ENCODE data around the gene GPC4. TPM values are rescaled to one million over a fixed set of nuclear protein-coding genes. Genes with fewer than 3 reads are reported as not detected.

Gene GPC4
- total RNA-seq, 1 experiment from 2014 or later: 7.6 TPM

DNA sequence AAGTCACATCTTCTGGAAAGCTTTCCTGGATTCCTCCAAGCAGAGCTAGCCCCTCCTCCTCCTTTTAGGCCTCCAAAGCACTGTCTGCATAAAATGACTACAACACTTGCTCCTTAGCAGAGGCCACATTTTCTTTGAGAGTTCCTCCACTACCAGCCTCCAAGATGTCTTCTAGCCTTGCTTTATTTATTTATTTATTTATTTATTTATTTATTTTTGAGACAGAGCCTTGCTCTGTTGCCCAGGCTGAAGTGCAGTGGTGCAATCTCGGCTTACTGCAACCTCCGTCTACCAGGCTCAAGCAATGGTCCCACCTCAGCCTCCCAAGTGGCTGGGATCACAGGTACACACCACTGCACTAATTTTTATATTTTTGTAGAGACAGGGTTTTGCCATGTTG is 4.6 kb upstream of the GPC4 start:
- Histone ChIP-seq H3K27me3 (no peaks in the 10 kb centered on the region), H3K4me1 (no peaks in the 10 kb centered on the region), H3K4me3 (no peak overlapping the region), H3K27ac (no peak overlapping the region), H3K9me3 (replicated peaks) (no peaks in the 10 kb centered on the region), H3K36me3 (no peaks in the 10 kb centered on the region)
- no peak for DNase-seq

DNA sequence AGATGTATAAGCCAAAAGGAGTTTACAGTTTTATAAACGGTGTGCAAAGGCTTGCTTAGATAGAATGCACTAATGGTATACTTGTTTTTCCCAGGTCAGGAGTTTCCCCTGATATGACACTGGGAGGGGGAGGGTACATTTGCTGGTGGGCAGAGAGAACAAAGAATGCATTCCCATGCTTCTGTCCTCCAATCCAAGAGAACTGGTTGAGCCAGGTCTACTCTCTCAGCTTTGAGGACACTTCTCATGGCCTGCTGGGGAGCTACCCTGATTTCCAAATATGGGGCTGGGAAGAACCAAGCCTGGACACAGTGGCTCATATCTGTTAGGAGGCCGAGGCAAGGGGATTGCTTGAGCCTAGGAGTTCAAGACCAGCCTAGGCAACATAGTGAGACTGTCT is 3.3 kb upstream of the GPC4 start:
- Histone ChIP-seq H3K27me3 (no peaks in the 10 kb centered on the region), H3K4me3 (no peak overlapping the region), H3K36me3 (no peaks in the 10 kb centered on the region), H3K27ac (no peak overlapping the region), H3K9me3 (replicated peaks) (no peaks in the 10 kb centered on the region), H3K4me1 (no peaks in the 10 kb centered on the region)
- DNase-seq: no peak

DNA sequence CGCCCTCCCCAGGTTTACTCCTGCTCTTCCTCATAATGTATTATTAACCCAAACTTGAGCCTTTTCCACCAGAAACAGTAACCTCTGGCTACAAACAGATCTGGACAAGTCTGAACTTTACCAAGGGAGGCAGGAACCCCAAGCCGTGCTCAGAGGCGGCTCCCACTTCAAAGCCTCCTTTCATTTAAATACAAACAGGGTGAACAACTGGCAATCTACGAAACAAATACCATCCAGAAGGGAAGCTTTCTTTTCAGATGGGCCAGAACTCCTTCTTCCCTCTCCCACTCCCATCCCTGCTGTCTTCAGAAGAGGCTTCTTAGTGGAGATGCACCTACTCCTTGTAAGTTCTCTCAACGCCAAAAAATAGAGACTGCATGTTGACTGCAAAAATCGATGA is 2.1 kb upstream of the GPC4 start:
- H3K36me3 ChIP-seq: no peaks in the 10 kb centered on the region
- H3K9me3 ChIP-seq (replicated peaks): no peaks in the 10 kb centered on the region
- no peaks in the 10 kb centered on the region for H3K27me3 ChIP-seq
- H3K27ac ChIP-seq: no peak overlapping the region
- H3K4me1 ChIP-seq: peaks cover 3% of the 10 kb centered on the region
- no peak for DNase-seq
- no peak overlapping the region for H3K4me3 ChIP-seq

DNA sequence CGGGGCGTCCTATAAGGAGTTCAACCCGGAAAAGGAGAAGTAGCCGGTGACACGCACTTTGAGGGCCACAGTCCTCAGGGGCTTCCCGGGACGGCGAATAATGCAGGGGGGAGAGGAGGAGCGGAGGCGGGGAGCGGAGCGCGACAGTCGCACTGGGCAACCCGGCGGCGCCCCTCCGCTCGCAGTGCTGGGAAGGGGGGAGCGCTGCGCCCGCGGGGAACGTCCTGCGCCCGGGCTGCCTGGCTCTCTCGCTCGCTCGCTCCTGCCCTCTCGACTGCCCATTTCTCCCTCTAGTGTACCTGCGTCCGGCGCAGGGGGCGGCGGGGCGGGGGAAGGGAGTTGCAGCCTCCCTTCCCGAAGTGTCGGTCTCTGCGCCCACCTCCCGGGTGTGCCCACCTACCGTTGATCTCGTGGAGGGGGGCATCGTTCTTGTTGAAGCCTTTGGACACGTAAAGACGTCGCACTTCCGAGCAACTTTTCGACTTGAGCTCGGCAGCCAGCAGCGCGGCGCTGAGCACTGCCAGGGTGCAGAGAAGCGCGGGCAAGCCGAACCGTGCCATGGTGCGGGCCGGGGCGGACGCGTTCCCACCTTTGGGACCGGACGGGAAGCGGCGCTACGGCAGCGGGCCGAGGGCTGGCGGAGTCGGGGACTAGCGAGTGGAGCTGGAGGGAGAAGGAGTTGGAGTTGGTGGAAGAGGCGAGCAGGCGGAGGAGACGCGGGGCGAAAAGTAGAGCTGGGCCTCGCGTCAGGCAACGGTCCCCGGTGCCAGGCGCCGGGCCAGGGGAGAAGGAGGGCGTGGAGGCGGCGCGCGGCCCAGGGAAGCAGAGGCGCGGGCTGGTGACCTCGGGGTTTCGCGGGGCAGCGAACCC is 648 bp downstream of the GPC4 start:
- peaks cover 9% of the 10 kb centered on the region for H3K4me1 ChIP-seq
- peak overlapping the region; percentile 60; the same call in 1 of the 2 replicates for H3K27ac ChIP-seq
- H3K4me3 ChIP-seq: peak overlapping the region; percentile 83
- H3K9me3 ChIP-seq (replicated peaks): no peaks in the 10 kb centered on the region
- no peaks in the 10 kb centered on the region for H3K27me3 ChIP-seq
- no peaks in the 10 kb centered on the region for H3K36me3 ChIP-seq
- DNase-seq: peak; percentile 21 to 39

DNA sequence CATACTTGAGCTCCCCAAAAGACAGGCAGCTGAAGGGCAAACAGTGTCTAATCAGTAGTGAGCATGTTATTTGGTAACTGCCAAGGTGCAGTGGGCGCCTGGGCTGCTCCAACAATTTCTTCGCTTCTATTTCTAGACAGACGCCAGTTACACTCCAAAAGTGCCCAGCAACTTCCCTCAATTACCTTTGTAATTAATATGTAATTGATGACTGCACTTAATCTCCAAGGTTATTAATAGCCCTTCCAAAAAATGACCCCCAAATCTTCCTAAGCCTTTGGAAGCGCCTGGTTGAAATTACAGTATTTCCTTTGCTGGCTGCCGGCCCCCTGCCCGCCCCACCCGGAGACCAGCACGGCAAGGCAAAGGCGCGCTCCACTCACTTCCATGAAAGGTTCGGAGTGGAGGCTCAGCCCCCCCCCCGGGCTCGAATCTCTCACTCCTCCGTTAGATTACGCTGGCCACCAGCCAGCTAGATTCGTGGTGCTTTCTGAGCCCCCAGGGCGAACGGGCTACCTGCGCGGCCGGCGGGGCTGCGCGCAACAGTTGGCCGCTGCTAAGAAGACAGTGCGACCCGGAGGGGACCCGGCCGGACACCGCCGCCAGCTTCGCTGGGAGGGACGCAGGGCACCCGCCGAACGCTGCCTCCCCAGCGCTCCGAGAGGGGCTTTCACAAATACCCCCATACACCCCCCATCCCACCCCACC is 1.9 kb downstream of the GPC4 start:
- Histone ChIP-seq H3K36me3 (no peaks in the 10 kb centered on the region), H3K27me3 (no peaks in the 10 kb centered on the region), H3K9me3 (replicated peaks) (no peaks in the 10 kb centered on the region), H3K27ac (peak overlapping the region; percentile 67; the same call in 1 of the 2 replicates), H3K4me1 (peaks cover 9% of the 10 kb centered on the region), H3K4me3 (peak overlapping the region; percentile 83)
- peak; percentile 5 to 22 for DNase-seq

DNA sequence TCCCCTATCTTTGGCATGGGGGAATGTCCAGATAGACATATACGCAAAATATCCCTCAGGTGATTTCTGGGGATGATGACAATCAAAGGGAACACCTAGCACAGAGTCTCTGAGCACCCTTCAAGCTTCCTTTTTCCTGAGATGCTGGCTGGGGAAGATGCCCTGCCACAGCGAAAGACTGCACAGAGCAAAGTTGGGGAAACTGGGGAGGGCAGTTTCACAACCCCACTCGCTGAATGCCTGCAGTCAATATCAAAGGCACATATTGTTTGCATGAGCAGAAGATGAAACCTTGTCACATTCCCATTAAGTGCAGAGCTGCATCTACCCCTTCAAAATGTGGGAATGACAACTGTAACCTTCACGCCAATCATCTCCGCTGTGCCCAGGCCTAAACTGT is 2.6 kb downstream of the GPC4 start:
- H3K4me1 ChIP-seq: peaks cover 9% of the 10 kb centered on the region
- H3K4me3 ChIP-seq: no peak overlapping the region; the same call in 1 of the 2 replicates
- DNase-seq: no peak
- H3K27ac ChIP-seq: peak overlapping the region; percentile 67
- H3K9me3 ChIP-seq (replicated peaks): no peaks in the 10 kb centered on the region
- H3K27me3 ChIP-seq: no peaks in the 10 kb centered on the region
- no peaks in the 10 kb centered on the region for H3K36me3 ChIP-seq

DNA sequence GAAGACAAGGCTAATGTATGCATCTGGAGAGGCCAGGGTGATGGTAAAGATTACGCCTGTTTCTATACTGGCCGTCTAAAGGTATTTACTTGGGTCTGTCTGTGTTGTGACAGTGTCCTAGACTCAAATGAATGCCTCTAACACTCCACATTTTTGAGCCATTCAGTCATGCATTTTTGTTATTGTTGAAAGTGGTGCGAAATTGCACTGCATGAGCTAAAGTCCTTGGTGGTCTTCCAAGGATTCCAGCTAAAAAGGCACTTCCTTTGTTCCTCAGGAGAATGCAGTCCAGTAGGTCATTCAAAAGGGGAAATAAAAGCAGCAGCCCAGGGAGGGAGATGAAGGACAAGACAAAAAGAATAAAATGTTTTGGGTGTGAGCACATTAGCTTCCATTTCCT is 3.0 kb downstream of the GPC4 start:
- Histone ChIP-seq H3K27ac (peak overlapping the region; percentile 67), H3K4me3 (no peak overlapping the region), H3K36me3 (no peaks in the 10 kb centered on the region), H3K9me3 (replicated peaks) (no peaks in the 10 kb centered on the region), H3K27me3 (no peaks in the 10 kb centered on the region), H3K4me1 (peaks cover 9% of the 10 kb centered on the region)
- peak; percentile 26 to 45 for DNase-seq

DNA sequence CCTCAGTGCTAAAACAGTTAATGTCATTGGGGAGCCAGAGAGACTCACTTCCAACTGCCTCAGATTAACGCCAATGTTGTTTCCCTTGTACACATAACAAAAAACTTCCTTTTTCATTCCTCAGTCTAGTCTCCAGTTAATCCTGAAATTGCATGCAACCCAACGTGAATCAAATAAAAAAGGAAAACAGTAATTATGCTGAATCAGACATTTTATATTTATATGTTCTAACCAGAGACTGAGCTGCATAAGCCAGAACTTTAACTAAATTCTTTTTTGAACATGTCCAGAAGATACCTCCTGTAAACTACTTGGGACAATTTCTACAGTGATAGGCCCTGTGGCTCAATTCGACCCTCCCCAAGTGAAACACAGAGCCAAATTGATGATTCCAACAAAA is 4.7 kb downstream of the GPC4 start:
- Histone ChIP-seq H3K27me3 (no peaks in the 10 kb centered on the region), H3K27ac (no peak overlapping the region), H3K9me3 (replicated peaks) (no peaks in the 10 kb centered on the region), H3K4me3 (no peak overlapping the region), H3K4me1 (peaks cover 15% of the 10 kb centered on the region), H3K36me3 (no peaks in the 10 kb centered on the region)
- DNase-seq: no peak

DNA sequence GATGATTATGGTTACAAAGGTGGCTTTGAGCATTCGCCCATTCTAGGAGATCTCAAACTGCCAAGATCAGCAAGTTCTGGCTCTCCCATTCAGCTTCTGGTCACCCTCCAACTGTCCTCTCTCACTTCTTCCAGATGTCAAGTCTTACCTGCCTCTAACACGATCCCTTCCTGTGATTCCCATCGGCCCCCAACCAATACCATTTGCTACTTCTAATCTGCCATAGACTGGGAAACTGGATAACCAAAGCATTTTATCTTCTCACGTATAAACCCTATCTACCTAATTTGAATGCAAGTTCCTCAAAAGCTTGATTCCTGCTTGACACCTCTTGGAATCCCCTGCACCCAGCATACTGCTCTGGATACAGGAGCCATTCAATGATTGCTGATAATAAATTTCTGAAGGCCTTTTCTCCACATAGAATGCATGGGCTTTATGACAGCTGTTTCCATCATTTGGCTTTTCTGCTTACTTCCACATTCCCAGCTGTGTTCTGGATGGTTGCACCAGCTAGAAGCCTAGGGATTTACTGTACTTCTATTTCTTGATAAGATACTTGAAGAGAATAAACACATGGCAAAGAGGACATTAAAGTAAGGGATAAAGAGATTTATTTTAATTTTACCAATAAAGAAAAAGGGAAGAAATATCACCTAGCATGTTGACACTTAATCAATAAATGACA is 9.6 kb downstream of the GPC4 start:
- Histone ChIP-seq H3K9me3 (replicated peaks) (no peaks in the 10 kb centered on the region), H3K27ac (peak overlapping the region; percentile 26; the same call in 1 of the 2 replicates), H3K36me3 (no peaks in the 10 kb centered on the region), H3K27me3 (no peaks in the 10 kb centered on the region), H3K4me1 (peaks cover 12% of the 10 kb centered on the region), H3K4me3 (no peak overlapping the region)
- DNase-seq: peak; percentile 34 to 59

DNA sequence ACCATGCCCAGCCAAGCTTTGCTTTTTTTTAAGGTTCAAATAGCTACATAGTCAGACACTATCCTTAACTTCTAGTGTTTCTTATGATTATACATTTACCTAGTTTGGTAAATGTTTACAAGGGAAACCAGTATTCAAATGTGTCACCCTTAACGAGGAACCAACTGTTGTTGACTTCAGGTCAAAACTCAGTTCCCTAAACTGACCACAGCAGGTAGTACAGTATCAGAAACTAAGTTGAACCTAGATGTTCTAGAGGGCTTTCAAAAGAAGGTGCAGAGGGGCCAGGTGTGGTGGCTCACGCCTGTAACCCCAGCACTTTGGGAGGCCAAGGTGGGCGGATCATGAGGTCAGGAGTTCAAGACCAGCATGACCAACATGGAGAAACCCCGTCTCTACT is 11.3 kb downstream of the GPC4 start:
- Histone ChIP-seq H3K27ac (no peak overlapping the region), H3K4me3 (no peak overlapping the region), H3K4me1 (peaks cover 12% of the 10 kb centered on the region), H3K36me3 (no peaks in the 10 kb centered on the region), H3K27me3 (no peaks in the 10 kb centered on the region), H3K9me3 (replicated peaks) (no peaks in the 10 kb centered on the region)
- no peak for DNase-seq

DNA sequence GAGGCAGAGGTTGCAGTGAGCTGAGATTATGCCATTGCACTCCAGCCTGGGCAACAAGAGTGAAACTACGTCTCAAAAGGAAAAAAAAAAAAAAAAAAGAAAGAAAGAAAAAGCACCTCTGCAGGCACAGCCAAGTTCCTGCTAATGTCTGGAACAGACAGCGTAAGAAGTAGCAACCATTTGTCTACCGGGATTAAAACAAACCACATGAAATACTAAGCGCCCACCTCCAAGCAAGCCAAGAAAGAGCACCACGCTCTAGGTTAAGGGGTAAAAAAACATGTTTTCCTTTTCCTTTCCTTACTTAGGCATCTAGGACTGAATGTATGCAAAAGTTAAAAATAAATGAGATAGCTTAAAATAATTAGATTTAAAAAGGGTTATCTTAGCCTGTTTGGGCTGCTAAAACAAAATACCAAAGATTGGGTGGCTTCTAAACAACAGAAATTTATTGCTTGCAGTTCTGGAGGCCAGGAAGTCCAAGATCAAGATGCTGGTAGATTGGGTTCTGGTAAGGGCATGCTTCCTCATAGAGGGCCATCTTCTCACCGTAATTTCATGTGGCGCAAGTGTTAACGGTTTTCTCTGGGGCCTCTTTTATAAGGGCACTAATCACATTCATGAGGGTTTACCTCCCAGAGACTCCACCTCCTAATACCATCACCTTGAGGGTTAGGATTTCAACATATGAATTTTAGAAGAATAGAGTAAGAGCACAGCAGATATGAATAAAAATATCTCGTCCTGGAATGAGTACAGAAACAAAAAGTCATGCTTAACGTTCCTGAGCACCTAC is 12.3 kb downstream of the GPC4 start:
- Histone ChIP-seq H3K9me3 (replicated peaks) (no peaks in the 10 kb centered on the region), H3K4me1 (peaks cover 12% of the 10 kb centered on the region), H3K36me3 (no peaks in the 10 kb centered on the region), H3K4me3 (no peak overlapping the region), H3K27ac (no peak overlapping the region), H3K27me3 (no peaks in the 10 kb centered on the region)
- no peak for DNase-seq

DNA sequence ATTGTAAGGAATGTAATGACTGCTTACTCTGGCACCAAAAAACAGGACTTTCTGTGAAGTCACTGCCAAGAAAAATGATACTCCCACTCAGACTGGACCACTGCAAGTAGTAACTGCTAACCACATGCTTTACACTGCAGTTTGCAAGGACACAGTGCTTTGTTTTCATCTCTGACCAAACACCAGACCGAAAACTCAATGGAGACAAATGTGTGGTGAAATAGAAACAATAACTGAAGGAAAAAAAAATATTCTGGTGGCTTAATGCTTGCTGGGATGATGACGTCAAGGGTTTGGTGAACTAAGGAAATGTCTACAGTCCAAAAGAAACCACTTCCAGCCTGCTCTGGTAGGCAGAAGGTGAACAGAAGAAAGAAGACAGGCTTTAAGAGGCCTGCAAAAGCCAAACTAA is 13.2 kb downstream of the GPC4 start:
- DNase-seq: peak; percentile 7 to 38
- H3K36me3 ChIP-seq: no peaks in the 10 kb centered on the region
- no peaks in the 10 kb centered on the region for H3K27me3 ChIP-seq
- H3K4me1 ChIP-seq: peaks cover 12% of the 10 kb centered on the region
- H3K27ac ChIP-seq: no peak overlapping the region
- H3K4me3 ChIP-seq: no peak overlapping the region
- no peaks in the 10 kb centered on the region for H3K9me3 ChIP-seq (replicated peaks)

DNA sequence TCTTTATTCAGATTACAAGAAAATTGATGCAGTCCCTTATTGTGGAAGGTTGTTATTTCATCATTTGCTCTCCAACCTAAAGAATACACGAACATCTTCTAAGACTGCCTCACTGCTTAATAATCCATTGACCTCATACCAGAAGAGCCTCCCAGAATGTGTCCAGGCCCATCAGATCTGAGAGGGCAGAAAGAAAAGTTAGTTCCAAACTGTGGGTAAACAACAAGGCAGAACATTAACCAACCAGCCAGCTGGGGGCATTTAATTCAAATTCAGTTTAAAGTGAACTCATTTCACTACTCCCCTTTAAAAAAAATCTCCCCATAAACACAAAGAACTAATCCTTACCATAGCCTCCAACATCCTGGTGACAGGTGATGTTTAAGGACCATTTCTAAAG is 13.8 kb downstream of the GPC4 start:
- Histone ChIP-seq H3K4me1 (peaks cover 12% of the 10 kb centered on the region), H3K27me3 (no peaks in the 10 kb centered on the region), H3K4me3 (no peak overlapping the region), H3K27ac (no peak overlapping the region), H3K9me3 (replicated peaks) (no peaks in the 10 kb centered on the region), H3K36me3 (no peaks in the 10 kb centered on the region)
- DNase-seq: no peak

DNA sequence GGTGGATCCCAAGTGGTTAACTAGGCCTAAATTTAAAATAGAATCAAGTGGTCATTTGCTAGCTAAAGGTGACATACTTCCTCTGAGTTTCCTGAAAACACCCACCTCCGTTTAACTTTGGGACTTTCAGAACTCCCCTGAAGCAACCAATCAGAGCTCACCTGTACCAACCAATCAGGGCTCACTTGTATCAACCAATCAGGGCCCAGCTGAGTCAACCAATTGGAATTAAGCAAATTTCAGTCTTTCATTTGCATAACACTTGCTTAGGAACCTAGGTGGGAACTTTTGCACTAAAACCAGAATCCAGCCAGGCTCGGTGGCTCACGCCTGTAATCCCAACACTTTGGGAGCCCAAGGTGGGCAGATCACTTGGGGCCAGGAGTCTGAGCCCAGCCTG is 15.9 kb downstream of the GPC4 start:
- peaks cover 4% of the 10 kb centered on the region for H3K4me1 ChIP-seq
- H3K36me3 ChIP-seq: no peaks in the 10 kb centered on the region
- no peak for DNase-seq
- H3K9me3 ChIP-seq (replicated peaks): no peaks in the 10 kb centered on the region
- no peak overlapping the region for H3K4me3 ChIP-seq
- no peak overlapping the region for H3K27ac ChIP-seq
- H3K27me3 ChIP-seq: no peaks in the 10 kb centered on the region
